GM21786 (cell line): Measurements from ENCODE around the gene HIRA.
"Not testable (repeated sequence)": the region's sequence is repeated elsewhere in the genome, so short reads cannot be mapped to it uniquely, and the experiment has no call there.

ENCODE experiments used
- ATAC-seq: cut with Tn5 transposase; IDR thresholded peaks from one replicate; pipeline ENCODE4 v1.9.1; 2021; ENCODE audit not compliant: unreplicated experiment

HIRA gene

GRCh38 chr22:19336133-19337075, 95.1 kb downstream of the HIRA start:
- ATAC-seq: no peak

GRCh38 chr22:19331975-19332374, 99.6 kb downstream of the HIRA start:
- no peak for ATAC-seq

- no peak for ATAC-seq
Observed at GRCh38 chr22:19331474-19331873, 100.1 kb downstream of the HIRA start.

- ATAC-seq: no peak
Observed at GRCh38 chr22:19330865-19331418, 100.6 kb downstream of the HIRA start.

- ATAC-seq: not testable (repeated sequence)
Observed at GRCh38 chr22:19330205-19330604, 101.3 kb downstream of the HIRA start.

GRCh38 chr22:19329454-19329853, 102.1 kb downstream of the HIRA start:
- ATAC-seq: no peak

GRCh38 chr22:19325296-19325948, 106.1 kb downstream of the HIRA start:
- no peak for ATAC-seq

- ATAC-seq: not testable (repeated sequence)
Observed at GRCh38 chr22:19323420-19323819, 108.1 kb downstream of the HIRA start.

- ATAC-seq: no peak
Observed at GRCh38 chr22:19321757-19322156, 109.8 kb downstream of the HIRA start.

GRCh38 chr22:19320136-19320535, 111.4 kb downstream of the HIRA start:
- not testable (repeated sequence) for ATAC-seq

- no peak for ATAC-seq
Observed at GRCh38 chr22:19319281-19319680, 112.3 kb downstream of the HIRA start.

GRCh38 chr22:19317865-19318264, 113.7 kb downstream of the HIRA start:
- ATAC-seq: no peak

- no peak for ATAC-seq
Observed at GRCh38 chr22:19307872-19308271, 123.7 kb downstream of the HIRA start.

GRCh38 chr22:19306535-19306934, 125.0 kb downstream of the HIRA start:
- ATAC-seq: not testable (repeated sequence)

GRCh38 chr22:19304547-19304946, 127.0 kb downstream of the HIRA start:
- no peak for ATAC-seq

- ATAC-seq: no peak
Observed at GRCh38 chr22:19303785-19304184, 127.7 kb downstream of the HIRA start.

GRCh38 chr22:19295733-19296132, 135.8 kb downstream of the HIRA start:
- no peak for ATAC-seq

- ATAC-seq: no peak
Observed at GRCh38 chr22:19292458-19293230, 138.9 kb downstream of the HIRA start.

- ATAC-seq: no peak
Observed at GRCh38 chr22:19291580-19292457, 139.7 kb downstream of the HIRA start, which contains the start of gene CLTCL1. Gene CLTCL1 (minus strand): TSS chr22:19291719. CDS start chr22:19291641, 78 bp downstream.

- ATAC-seq: no peak
Observed at GRCh38 chr22:19291218-19291579, 140.3 kb downstream of the HIRA start.
